ENCODE results near the gene ZNF160.
"Not testable (repeated sequence)": the region's sequence is repeated elsewhere in the genome, so short reads cannot be mapped to it uniquely, and the experiment has no call there.

ZNF160 gene

GRCh38 chr19:53034948-53035675 lies 68.1 kb downstream of the ZNF160 start:
- H3K9me3 Mint-ChIP-seq: peaks cover 17% of the 10 kb centered on the region
- H3K27me3 Mint-ChIP-seq: peaks cover 16% of the 10 kb centered on the region
- DNase-seq (ENCODE audit: low spot score in 2 of 2) (no peak), ATAC-seq (replicated peaks; ENCODE audit: extremely low read depth, poor library complexity, severe bottlenecking) (no peak)
- H3K27ac Mint-ChIP-seq (ENCODE audit: low read depth): no peak overlapping the region
- H3K4me3 Mint-ChIP-seq: no peak overlapping the region
- H3K36me3 Mint-ChIP-seq (ENCODE audit: insufficient read depth): peaks cover 5% of the 10 kb centered on the region
- H3K4me1 Mint-ChIP-seq: no peaks in the 10 kb centered on the region

- H3K4me3 Mint-ChIP-seq: no peak overlapping the region
- H3K4me1 Mint-ChIP-seq: no peaks in the 10 kb centered on the region
- H3K9me3 Mint-ChIP-seq: peaks cover 17% of the 10 kb centered on the region
- H3K27me3 Mint-ChIP-seq: peaks cover 16% of the 10 kb centered on the region
- H3K36me3 Mint-ChIP-seq (ENCODE audit: insufficient read depth): peaks cover 5% of the 10 kb centered on the region
- ATAC-seq (replicated peaks; ENCODE audit: extremely low read depth, poor library complexity, severe bottlenecking): no peak
- H3K27ac Mint-ChIP-seq (ENCODE audit: low read depth): no peak overlapping the region
- DNase-seq (ENCODE audit: low spot score in 2 of 2): no peak
These were observed 69.2 kb downstream of the ZNF160 start for GRCh38 chr19:53034054-53034453.

GRCh38 chr19:53028306-53028705 lies 74.9 kb downstream of the ZNF160 start:
- not testable (repeated sequence) for H3K4me3 Mint-ChIP-seq; H3K9me3 Mint-ChIP-seq; H3K27ac Mint-ChIP-seq (ENCODE audit: low read depth); H3K4me1 Mint-ChIP-seq; ATAC-seq (replicated peaks; ENCODE audit: extremely low read depth, poor library complexity, severe bottlenecking); DNase-seq (ENCODE audit: low spot score in 2 of 2); H3K36me3 Mint-ChIP-seq (ENCODE audit: insufficient read depth); H3K27me3 Mint-ChIP-seq

- DNase-seq (ENCODE audit: low spot score in 2 of 2) (no peak), ATAC-seq (replicated peaks; ENCODE audit: extremely low read depth, poor library complexity, severe bottlenecking) (no peak)
- Mint-ChIP-seq H3K4me1 (no peaks in the 10 kb centered on the region), H3K27ac (ENCODE audit: low read depth) (no peak overlapping the region), H3K27me3 (peaks cover 6% of the 10 kb centered on the region), H3K9me3 (peaks cover 8% of the 10 kb centered on the region), H3K4me3 (no peak overlapping the region), H3K36me3 (ENCODE audit: insufficient read depth) (no peaks in the 10 kb centered on the region)
These were observed 83.5 kb downstream of the ZNF160 start for GRCh38 chr19:53019684-53020083.

Measured in central memory CD8-positive, alpha-beta T cell (primary cell).